IMR-90 (cell line): ENCODE data around the gene ZNF121. TPM values are rescaled to one million over a fixed set of nuclear protein-coding genes. Genes with fewer than 3 reads are reported as not detected.

ENCODE experiments used
- ATAC-seq: fragments of 200-7000 bp; cut with Tn5 transposase; 2 replicates; pipeline ENCODE4 v1.9.1; 2020; ENCODE audit warnings: low read depth, mild to moderate bottlenecking, moderate library complexity
- BruUV-seq: library from RNA; stranded (reverse); fragments of 400-500 nt; replicated peaks from 2 replicates; lab custom pipeline; 2021; lab: Mats Ljungman, UMichigan
- CTCF ChIA-PET: fragments of 300-600 bp; formaldehyde crosslinking; extraction: SDS; loops from one replicate; lab custom pipeline; 2021; ENCODE audit warnings: antibody characterized with exemption; lab: Yijun Ruan, JAX
- POLR2A ChIA-PET: fragments of 300-600 bp; sonication (Branson Sonifier 250); formaldehyde crosslinking; loops from one replicate; lab custom pipeline; 2022; ENCODE audit warnings: antibody characterized with exemption; ENCODE audit not compliant: unreplicated experiment; lab: Charles Lee
- DNase-seq: peaks from one replicate; pipeline ENCODE4 v3.0.0; 2013
- H2AFZ ChIP-seq: replicated peaks from 2 replicates; pipeline ENCODE3; 2013; ENCODE audit warnings: low read length, mild to moderate bottlenecking; ENCODE audit not compliant: poor library complexity
- H2AK5ac ChIP-seq: 2 replicates; pipeline ENCODE4 v1.6.1; 2013; ENCODE audit warnings: low read depth, low read length, inconsistent platforms
- H2AK9ac ChIP-seq: replicated peaks from 2 replicates; pipeline ENCODE3; 2013; ENCODE audit warnings: mild to moderate bottlenecking, low read depth, low read length, moderate library complexity; ENCODE audit not compliant: poor library complexity
- H2BK120ac ChIP-seq: 2 replicates; pipeline ENCODE4 v1.6.1; 2013; ENCODE audit warnings: low read depth, low read length, inconsistent platforms
- H2BK15ac ChIP-seq: 3 replicates; pipeline ENCODE4 v1.6.1; 2013; ENCODE audit warnings: low read depth, low read length, inconsistent platforms
- H2BK20ac ChIP-seq: 2 replicates; pipeline ENCODE4 v1.6.1; 2013; ENCODE audit warnings: low read depth, mild to moderate bottlenecking, inconsistent platforms, low read length, moderate library complexity
- H2BK5ac ChIP-seq: 2 replicates; pipeline ENCODE4 v1.6.1; 2013; ENCODE audit warnings: mild to moderate bottlenecking, low read depth, low read length, inconsistent platforms; ENCODE audit not compliant: poor library complexity, severe bottlenecking
- H3K14ac ChIP-seq: replicated peaks from 2 replicates; pipeline ENCODE4 v1.6.1; 2013; ENCODE audit warnings: low read depth, low read length, inconsistent platforms
- H3K18ac ChIP-seq: 2 replicates; pipeline ENCODE4 v1.6.1; 2013; ENCODE audit warnings: low read depth, low read length, control low read depth
- H3K23ac ChIP-seq: 2 replicates; pipeline ENCODE4 v1.6.1; 2013; ENCODE audit warnings: low read depth, low read length, inconsistent platforms
- H3K27ac ChIP-seq: 2 replicates; pipeline ENCODE4 v1.5.1; 2013; ENCODE audit warnings: mild to moderate bottlenecking, control low read depth, low read length; ENCODE audit not compliant: insufficient read depth
- H3K27me3 ChIP-seq: 2 replicates; pipeline ENCODE4 v1.6.1; 2013; ENCODE audit warnings: low read length; ENCODE audit not compliant: control insufficient read depth, insufficient read depth
- H3K36me3 ChIP-seq: 2 replicates; pipeline ENCODE4 v1.6.1; 2013; ENCODE audit warnings: low read length, mixed read lengths; ENCODE audit not compliant: control insufficient read depth, insufficient read depth
- H3K4ac ChIP-seq: 2 replicates; pipeline ENCODE4 v1.6.1; 2013; ENCODE audit warnings: low read depth, low read length, inconsistent platforms
- H3K4me1 ChIP-seq: 2 replicates; pipeline ENCODE4 v1.6.1; 2013; ENCODE audit warnings: low read length, mixed read lengths; ENCODE audit not compliant: control insufficient read depth, insufficient read depth
- H3K4me2 ChIP-seq: 2 replicates; pipeline ENCODE4 v1.6.1; 2013; ENCODE audit warnings: low read depth, mild to moderate bottlenecking, control low read depth, low read length, moderate library complexity
- H3K4me3 ChIP-seq: 2 replicates; pipeline ENCODE4 v1.5.1; 2013; ENCODE audit warnings: low read depth, mild to moderate bottlenecking, control low read depth, low read length, moderate library complexity; ENCODE audit not compliant: insufficient read depth
- H3K56ac ChIP-seq: 2 replicates; pipeline ENCODE4 v1.6.1; 2013; ENCODE audit warnings: low read length, inconsistent platforms; ENCODE audit not compliant: insufficient read depth; ENCODE audit errors: extremely low read depth
- H3K79me1 ChIP-seq, 2 experiments: 2 replicates each; pipeline ENCODE4 v1.6.1; 2013; ENCODE audit warnings: low read length in 2 of 2, inconsistent platforms in 1 of 2, low read depth in 1 of 2
- H3K9ac ChIP-seq: 2 replicates; pipeline ENCODE4 v1.6.1; 2013; ENCODE audit warnings: low read depth, low read length, control low read depth
- H3K9me1 ChIP-seq: 2 replicates; pipeline ENCODE4 v1.6.1; 2013; ENCODE audit warnings: low read length, inconsistent platforms; ENCODE audit not compliant: insufficient read depth
- H3K9me3 ChIP-seq: 2 replicates; pipeline ENCODE4 v1.6.1; 2013; ENCODE audit warnings: low read length; ENCODE audit not compliant: control insufficient read depth, insufficient read depth
- H4K20me1 ChIP-seq: 2 replicates; pipeline ENCODE4 v1.6.1; 2013; ENCODE audit warnings: low read length, inconsistent platforms; ENCODE audit not compliant: insufficient read depth
- H4K5ac ChIP-seq: 2 replicates; pipeline ENCODE4 v1.6.1; 2013; ENCODE audit warnings: mild to moderate bottlenecking, low read depth, low read length, control low read depth
- H4K8ac ChIP-seq, 2 experiments: 2 replicates each; pipeline ENCODE4 v1.6.1; 2013; ENCODE audit warnings: low read depth in 2 of 2, low read length in 2 of 2, control low read depth in 1 of 2, inconsistent platforms in 1 of 2
- H4K91ac ChIP-seq: 2 replicates; pipeline ENCODE4 v1.6.1; 2013; ENCODE audit warnings: low read depth, low read length, inconsistent platforms; ENCODE audit not compliant: insufficient read depth
- FOS ChIP-seq: fragments of 150-350 bp; IDR thresholded peaks from 2 replicates; pipeline ENCODE4 v1.6.1; 2016; ENCODE audit warnings: low read depth, low read length
- NFE2L2 ChIP-seq: fragments of 150-350 bp; IDR thresholded peaks from 2 replicates; pipeline ENCODE4 v1.6.1; 2016; ENCODE audit warnings: low read depth, mild to moderate bottlenecking, low read length
- RCOR1 ChIP-seq: IDR thresholded peaks from 2 replicates; pipeline ENCODE4 v1.6.1; 2012; ENCODE audit warnings: mild to moderate bottlenecking, low read length, improper control_type of control experiment; ENCODE audit not compliant: insufficient replicate concordance
- WGBS, 2 experiments: methylation state at CpG; one replicate each; pipeline versions ENCODE4 v1.1.5 to v1.1.7; 2013; ENCODE audit warnings: missing lambda C conversion rate in 2 of 2; ENCODE audit not compliant: insufficient read length in 1 of 2; ENCODE audit errors: extremely low coverage in 2 of 2; 5-methylcytosine and 5-hydroxymethylcytosine counted together
- dilution Hi-C: fragments of 300-500 bp; cut with HindIII; formaldehyde crosslinking; loops from one replicate; pipeline ENCODE4 v1.14.3; 2018; ENCODE audit warnings: low sequenced_read_pairs; ENCODE audit not compliant: unreplicated experiment
- in situ Hi-C: fragments of 300-500 bp; cut with MboI; formaldehyde crosslinking; loops from 3 replicates; pipeline ENCODE4 v1.14.3; 2019; ENCODE audit warnings: low sequenced_read_pairs, inconsistent platforms, mixed read lengths
- intact Hi-C: fragments of 100-400 bp; cut with micrococcal nuclease; formaldehyde crosslinking; loops from 2 replicates; pipeline ENCODE4 v1.10.0; 2022
- polyA plus RNA-seq, 3 experiments: library from polyadenylated mRNA; depleted of rRNA; stranded (reverse); fragments of >200 nt; gene quantifications; 2 replicates each; pipeline ENCODE4 v1.2.3, GENCODE V29; 2012; ENCODE audit warnings: low replicate concordance in 1 of 3
- total RNA-seq: library from RNA; depleted of rRNA; stranded (reverse); fragments of >200 nt; gene quantifications from 2 replicates; pipeline ENCODE4 v1.2.3, GENCODE V29; 2012
- TF ChIP-seq, protein P1 (sequence below): conservative IDR thresholded peaks from 2 replicates; pipeline ENCODE4 v1.5.1; 2012; ENCODE audit warnings: mild to moderate bottlenecking, low read depth, low read length, improper control_type of control experiment
- TF ChIP-seq, protein P2 (sequence below): fragments of 150-350 bp; IDR thresholded peaks from 2 replicates; pipeline ENCODE4 v1.6.1; 2017; ENCODE audit warnings: mild to moderate bottlenecking, antibody characterized with exemption, low read length, low read depth

The ZNF121 gene
- total and polyA plus RNA-seq, 2 of the 4 experiments (the other 2 are of a cell fraction): 3.1 to 62.9 TPM

DNA sequence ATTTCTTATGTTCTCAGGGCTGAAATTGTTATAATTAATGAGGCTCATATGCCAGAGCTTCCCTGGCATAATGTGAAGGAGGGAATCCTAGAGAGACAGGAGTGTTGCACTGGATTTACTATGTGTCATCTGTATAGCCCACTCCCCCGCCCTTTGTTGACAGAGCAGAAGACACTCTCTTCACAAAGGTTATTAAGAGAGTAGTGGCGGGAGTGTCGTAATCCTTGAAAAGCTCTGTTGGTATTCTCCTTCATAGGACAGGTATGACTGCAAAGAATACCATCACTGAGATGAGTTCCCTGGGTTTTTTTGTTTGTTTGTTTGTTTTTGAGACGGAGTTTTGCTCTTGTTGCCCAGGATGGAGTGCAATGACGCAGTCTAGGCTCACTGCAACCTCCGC lies 14.0 kb downstream of the ZNF121 start:
- no CpG with 5 or more reads among the region's 6 CpGs for WGBS, 2 experiments
- Histone ChIP-seq H3K18ac (no peak overlapping the region), H2BK20ac (no peak overlapping the region), H2AK9ac (no peak overlapping the region), H3K9ac (no peak overlapping the region), H4K5ac (no peak overlapping the region), H3K9me1 (no peaks in the 10 kb centered on the region), H3K56ac (no peak overlapping the region), H4K8ac (no peak overlapping the region), H2BK15ac (no peak overlapping the region), H3K23ac (no peak overlapping the region), H3K4me3 (no peak overlapping the region), H4K20me1 (peaks cover 36% of the 10 kb centered on the region), H3K27ac (no peak overlapping the region), H2AK5ac (no peak overlapping the region), H4K91ac (no peak overlapping the region), H3K36me3 (peaks cover 40% of the 10 kb centered on the region), H3K4ac (no peak overlapping the region), H3K4me2 (no peak overlapping the region), H3K4me1 (no peaks in the 10 kb centered on the region), H3K79me1 (peaks cover 16 to 18% of the 10 kb centered on the region in 2 experiments), H2BK120ac (no peak overlapping the region), H2BK5ac (no peak overlapping the region), H3K14ac (no peak overlapping the region), H3K9me3 (peaks cover 76% of the 10 kb centered on the region), H3K27me3 (no peaks in the 10 kb centered on the region), H2AFZ (no peak overlapping the region)
- no TSS peak for BruUV-seq
- CTCF ChIA-PET: no interaction called here
- no peak for DNase-seq
- intact Hi-C loops: no loop called here
- no peak for ATAC-seq
- dilution Hi-C loops: no loop called here
- POLR2A ChIA-PET: no interaction called here
- in situ Hi-C loops: no loop called here
- TF ChIP-seq, protein P1, sequence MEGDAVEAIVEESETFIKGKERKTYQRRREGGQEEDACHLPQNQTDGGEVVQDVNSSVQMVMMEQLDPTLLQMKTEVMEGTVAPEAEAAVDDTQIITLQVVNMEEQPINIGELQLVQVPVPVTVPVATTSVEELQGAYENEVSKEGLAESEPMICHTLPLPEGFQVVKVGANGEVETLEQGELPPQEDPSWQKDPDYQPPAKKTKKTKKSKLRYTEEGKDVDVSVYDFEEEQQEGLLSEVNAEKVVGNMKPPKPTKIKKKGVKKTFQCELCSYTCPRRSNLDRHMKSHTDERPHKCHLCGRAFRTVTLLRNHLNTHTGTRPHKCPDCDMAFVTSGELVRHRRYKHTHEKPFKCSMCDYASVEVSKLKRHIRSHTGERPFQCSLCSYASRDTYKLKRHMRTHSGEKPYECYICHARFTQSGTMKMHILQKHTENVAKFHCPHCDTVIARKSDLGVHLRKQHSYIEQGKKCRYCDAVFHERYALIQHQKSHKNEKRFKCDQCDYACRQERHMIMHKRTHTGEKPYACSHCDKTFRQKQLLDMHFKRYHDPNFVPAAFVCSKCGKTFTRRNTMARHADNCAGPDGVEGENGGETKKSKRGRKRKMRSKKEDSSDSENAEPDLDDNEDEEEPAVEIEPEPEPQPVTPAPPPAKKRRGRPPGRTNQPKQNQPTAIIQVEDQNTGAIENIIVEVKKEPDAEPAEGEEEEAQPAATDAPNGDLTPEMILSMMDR: no peak
- TF ChIP-seq NFE2L2 (no peak), RCOR1 (no peak), FOS (no peak)
- TF ChIP-seq, protein P2, sequence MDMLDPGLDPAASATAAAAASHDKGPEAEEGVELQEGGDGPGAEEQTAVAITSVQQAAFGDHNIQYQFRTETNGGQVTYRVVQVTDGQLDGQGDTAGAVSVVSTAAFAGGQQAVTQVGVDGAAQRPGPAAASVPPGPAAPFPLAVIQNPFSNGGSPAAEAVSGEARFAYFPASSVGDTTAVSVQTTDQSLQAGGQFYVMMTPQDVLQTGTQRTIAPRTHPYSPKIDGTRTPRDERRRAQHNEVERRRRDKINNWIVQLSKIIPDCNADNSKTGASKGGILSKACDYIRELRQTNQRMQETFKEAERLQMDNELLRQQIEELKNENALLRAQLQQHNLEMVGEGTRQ: no peak
